GM19467 (cell line): ENCODE measurements around the gene C3orf62.

Experiments used
- ATAC-seq: cut with Tn5 transposase; IDR thresholded peaks from one replicate; pipeline ENCODE4 v1.9.1; 2021; ENCODE audit warnings: mild to moderate bottlenecking, moderate library complexity; ENCODE audit not compliant: unreplicated experiment

The C3orf62 gene

GRCh38 chr3:49276475-49277382, at the start of gene C3orf62:
Gene C3orf62, minus strand, starts transcription at chr3:49277232. Its CDS starts 360 bp downstream, at chr3:49276872.
- ATAC-seq = no peak

- no peak for ATAC-seq
Measured at GRCh38 chr3:49324768-49325167, 47.7 kb upstream of the C3orf62 start.

DNA sequence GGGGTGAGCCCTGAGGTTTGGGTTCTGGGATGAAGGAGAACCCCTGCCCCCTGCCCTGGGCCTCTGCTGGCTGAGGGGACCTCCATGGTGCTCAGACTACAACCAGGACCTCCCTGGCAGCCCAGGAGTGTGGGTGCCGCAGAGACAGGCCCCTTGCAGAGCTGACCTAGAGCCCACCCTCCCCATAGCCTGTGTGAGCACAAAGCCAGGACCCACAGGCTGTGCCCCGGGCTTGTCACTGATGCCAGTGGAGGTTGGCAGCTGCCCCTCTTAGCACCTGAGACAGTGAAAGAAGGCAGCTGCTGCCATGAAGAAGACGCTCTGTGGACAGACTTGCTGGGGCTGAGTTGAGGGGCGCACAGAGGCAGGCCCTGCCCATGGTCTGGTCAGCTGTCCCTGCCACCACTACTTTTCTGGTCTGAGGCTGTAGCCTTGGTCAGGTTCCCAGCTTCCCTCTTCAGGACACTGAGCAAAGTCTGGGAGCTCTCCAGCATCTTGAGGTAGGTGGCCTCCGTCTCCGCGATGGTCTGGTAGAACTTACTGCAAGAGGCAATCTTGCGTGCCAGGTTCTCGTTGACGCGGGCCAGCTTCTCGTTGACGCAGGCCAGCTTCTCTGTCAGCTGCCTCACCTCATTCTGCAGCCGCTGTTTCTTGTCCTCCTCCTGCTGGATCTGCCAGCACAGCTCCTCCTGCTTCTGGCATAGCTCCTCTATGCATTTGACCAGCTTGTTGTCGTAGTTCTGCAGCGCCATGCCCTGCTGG, 39.8 kb upstream of the C3orf62 start:
- ATAC-seq = no peak

- no peak for ATAC-seq
Measured at GRCh38 chr3:49313896-49314688, 37.1 kb upstream of the C3orf62 start.

GRCh38 chr3:49311283-49311682, 34.3 kb upstream of the C3orf62 start:
- ATAC-seq = no peak

GRCh38 chr3:49310677-49311076, 33.6 kb upstream of the C3orf62 start:
- ATAC-seq = no peak

- no peak for ATAC-seq
Measured at GRCh38 chr3:49305608-49306007, 28.6 kb upstream of the C3orf62 start.

GRCh38 chr3:49302613-49303012, 25.6 kb upstream of the C3orf62 start:
- no peak for ATAC-seq

- ATAC-seq = no peak
Measured at GRCh38 chr3:49300595-49300994, 23.6 kb upstream of the C3orf62 start.

- no peak for ATAC-seq
Measured at GRCh38 chr3:49298511-49298910, 21.5 kb upstream of the C3orf62 start.

GRCh38 chr3:49296781-49297411, 19.9 kb upstream of the C3orf62 start:
- ATAC-seq = no peak

- ATAC-seq = no peak
Measured at GRCh38 chr3:49295489-49296058, 18.5 kb upstream of the C3orf62 start.

DNA sequence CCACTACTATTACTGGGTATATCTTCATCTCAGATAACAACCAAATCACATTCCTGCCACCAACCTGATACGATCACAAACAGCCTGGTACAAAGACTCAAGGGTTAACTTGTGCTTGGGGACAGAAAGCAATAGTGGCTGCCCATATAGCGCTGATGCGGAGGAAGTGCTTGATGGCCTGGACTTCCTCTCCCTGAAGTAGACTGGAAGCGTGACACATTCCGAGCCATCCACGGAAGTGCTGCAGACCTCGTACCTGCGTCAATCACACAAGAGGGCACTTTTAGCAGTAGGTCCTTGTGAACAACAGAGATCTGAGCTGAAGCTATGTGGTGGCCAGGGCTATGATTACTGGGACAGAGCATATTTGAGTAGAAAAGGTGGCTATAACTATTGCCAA, 17.3 kb upstream of the C3orf62 start:
- ATAC-seq = no peak

GRCh38 chr3:49283997-49284396, 7.0 kb upstream of the C3orf62 start:
- no peak for ATAC-seq

- ATAC-seq = no peak
Measured at GRCh38 chr3:49279376-49279775, 2.3 kb upstream of the C3orf62 start.

- no peak for ATAC-seq
Measured at GRCh38 chr3:49278548-49278947, 1.5 kb upstream of the C3orf62 start.

GRCh38 chr3:49277383-49277775, 347 bp upstream of the C3orf62 start:
- ATAC-seq = no peak

- no peak for ATAC-seq
Measured at GRCh38 chr3:49273825-49274532, 3.1 kb downstream of the C3orf62 start.

GRCh38 chr3:49271047-49271446, 6.0 kb downstream of the C3orf62 start:
- no peak for ATAC-seq

GRCh38 chr3:49270156-49270500, 6.9 kb downstream of the C3orf62 start:
- no peak for ATAC-seq
